Epidermal melanocyte (primary cell): ENCODE measurements around the gene ITM2C.

Source experiments
- DNase-seq: peaks from one replicate; pipeline ENCODE4 v3.0.0; 2011; ENCODE audit warnings: low spot score; ENCODE audit not compliant: insufficient read length

The ITM2C gene

DNA sequence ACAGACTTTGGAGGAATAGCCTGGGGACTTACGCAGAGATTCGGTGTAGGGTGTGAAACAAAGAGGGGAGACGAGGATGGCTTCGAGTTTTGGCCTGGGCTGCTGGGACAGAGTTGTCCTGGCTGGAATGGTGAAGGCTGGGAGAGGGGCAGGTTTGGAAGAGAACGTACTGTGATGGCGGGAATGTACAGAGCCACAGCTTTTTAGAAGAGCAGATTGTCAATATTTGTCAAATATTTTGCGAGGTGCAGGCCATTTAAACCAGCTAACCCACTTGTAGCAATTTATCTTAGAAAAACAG lies 14.4 kb upstream of the ITM2C start:
- no peak for DNase-seq

- DNase-seq: no peak
Observed at GRCh38 chr2:230852113-230852512, 12.6 kb upstream of the ITM2C start.

DNA sequence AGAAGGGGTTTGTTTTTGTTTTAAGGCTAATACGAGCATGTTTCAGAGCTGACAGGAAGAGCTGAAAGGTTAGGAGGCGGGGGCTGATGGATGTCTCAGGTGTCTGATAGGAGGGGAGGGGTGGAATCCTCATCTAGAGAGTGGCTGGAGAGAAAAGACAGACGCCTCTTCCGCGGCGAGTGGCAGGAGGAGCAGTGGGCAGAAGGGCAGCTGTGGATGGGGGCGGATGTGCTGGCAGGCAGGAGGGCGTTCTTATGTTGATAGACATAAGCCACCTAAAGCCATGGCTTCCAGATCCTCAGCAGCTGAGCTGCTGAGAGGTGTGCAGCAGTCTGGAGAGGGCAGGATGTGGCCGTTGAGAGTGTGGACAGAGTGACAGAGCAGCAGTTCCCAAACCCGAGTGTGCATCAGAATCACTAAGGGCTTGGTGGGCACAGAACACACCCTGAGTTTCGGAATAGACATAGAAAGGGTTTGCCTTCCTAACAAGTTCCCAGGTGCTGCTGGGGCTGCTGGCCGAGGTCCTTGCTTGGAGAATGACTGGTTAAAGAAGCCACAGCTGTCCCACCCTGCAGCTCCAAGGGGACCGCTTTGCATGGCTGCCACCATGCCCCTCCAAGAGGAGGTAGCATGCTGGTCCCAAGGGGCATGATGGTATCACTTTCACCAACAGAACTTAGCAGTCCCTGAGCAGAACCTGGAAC lies 3.0 kb upstream of the ITM2C start:
- DNase-seq: no peak

GRCh38 chr2:230862292-230862691 lies 2.5 kb upstream of the ITM2C start:
- no peak for DNase-seq

GRCh38 chr2:230863031-230863430 lies 1.7 kb upstream of the ITM2C start:
- no peak for DNase-seq

GRCh38 chr2:230863442-230864121 lies 1.2 kb upstream of the ITM2C start:
- no peak for DNase-seq

DNA sequence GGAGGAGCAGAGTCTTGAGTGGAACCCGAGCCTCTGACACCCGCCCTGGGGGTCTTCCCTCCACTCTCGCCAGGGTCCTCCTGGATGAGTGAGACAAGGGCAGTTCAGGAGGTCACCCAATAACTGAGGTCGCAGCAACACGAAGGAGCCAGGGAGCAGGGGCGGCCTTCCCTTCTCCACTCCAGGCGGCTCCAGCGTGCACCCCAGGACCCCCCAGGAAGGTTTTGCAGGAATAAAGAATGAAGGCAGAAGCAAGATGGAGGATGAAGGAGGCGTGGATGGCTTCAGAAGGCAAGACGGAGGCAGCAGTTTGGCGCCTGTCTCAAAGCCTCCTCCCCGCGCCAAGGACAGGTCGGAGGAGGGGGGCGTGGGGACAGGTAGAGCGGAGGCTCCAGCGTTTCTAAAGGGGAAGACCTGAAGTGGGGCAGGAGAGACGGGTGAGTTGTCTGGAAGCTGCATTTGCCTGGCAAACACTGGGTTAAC lies 579 bp upstream of the ITM2C start:
- DNase-seq: no peak

DNA sequence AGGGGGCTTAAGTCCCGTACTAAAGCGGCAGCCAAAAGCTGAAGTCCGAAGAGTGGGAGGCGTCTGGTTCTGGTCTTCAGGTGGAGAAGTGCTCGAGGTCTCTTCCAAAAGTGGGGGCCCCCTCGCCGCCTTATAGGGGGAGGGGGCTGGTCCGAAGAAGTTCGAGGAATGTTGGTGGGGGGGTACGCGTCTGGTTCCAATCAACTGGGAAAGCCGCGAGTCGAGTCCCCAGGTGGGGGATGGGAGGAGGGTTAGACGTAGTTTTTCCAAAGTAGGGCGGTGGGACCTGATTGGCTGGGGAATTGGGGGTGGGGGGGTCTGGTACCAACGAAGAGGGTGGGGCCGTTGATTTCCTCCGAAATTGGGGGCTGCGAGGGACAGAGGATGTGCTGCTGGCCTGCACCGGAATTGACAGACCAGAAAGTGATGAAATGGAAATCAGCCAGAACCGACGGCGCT lies 594 bp downstream of the ITM2C start:
- DNase-seq: no peak

- peak; percentile 30 for DNase-seq
Observed at GRCh38 chr2:230865766-230866755, 1.3 kb downstream of the ITM2C start.

- DNase-seq: no peak
Observed at GRCh38 chr2:230866756-230867523, 2.2 kb downstream of the ITM2C start.

DNA sequence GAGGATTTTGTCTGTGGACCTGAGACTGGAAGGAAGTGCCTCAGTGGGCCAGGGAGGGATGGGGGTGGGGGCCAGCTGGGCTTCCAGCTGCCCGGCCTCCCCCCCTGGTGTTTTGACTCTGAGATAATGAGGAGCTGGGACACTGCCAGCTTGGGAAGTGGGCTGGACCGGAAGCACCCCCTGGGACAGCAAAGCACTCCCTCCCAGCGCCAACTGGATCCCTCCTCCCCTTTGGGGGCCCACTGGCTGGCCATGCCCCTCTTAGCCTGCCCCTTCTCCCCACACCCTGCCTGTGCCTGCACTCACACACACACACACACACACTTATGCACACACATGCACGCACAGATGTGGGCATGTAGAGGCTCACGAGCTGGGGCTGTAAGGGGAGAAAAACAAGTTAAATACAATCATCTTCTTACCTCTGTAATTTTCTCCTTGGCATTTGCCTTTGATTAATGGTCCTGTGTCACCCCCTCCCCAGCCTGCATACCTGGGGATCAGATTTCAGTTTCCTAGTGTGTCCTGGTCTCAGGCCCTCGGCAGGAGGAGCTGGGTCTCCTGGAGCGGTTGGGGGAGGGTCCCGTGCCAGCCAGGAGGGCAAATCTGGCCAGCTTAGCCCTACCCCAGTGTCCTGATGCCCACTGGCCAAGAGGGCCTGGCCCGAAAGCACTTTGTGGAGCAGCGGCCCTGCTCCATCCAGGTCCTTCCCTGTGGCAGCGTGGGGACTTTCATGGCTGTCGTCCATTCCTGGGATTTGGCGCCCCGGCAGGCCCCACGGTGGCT lies 3.6 kb downstream of the ITM2C start:
- DNase-seq: no peak

- no peak for DNase-seq
Observed at GRCh38 chr2:230868947-230869913, 4.5 kb downstream of the ITM2C start.

- DNase-seq: no peak
Observed at GRCh38 chr2:230869914-230870543, 5.3 kb downstream of the ITM2C start.

GRCh38 chr2:230870544-230871360 lies 6.0 kb downstream of the ITM2C start:
- DNase-seq: no peak

DNA sequence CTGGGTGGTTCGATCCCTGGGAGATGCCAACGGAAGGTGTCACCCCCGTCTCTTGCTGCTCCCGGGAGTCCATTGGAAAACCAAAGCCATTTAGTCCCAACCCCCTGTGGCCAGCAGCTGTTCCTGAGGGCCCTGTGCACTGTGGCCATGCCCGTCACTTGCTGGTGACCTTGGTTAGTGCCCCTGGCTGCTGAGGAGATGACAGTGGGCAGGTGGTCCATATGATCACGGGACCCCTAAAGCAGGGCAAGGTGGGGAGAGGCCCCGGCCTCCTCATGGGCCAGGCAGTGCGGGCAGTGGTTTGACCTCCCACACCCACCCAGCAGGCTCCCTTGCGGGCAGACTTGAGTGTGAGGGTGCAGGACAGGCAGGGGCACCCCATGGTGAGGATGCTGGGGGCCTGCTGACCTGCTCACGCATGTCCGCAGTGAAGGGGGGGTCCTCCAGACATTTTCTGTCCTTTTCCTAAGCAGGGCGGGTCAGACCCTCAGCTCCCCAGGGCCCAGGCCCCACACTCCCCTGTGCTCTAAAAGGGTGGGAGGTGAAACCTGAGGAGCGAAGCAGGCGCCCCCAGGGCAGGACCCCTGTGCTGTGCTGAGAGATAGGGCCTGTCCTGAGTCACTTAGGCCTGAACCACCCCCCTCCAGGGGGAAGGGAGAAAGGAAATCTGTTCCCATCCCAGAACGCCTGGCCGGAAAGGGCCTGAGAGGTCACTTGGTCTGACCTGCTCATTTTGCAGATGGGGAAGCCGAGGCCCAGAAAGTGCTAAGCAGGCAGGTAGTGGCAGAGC lies 6.8 kb downstream of the ITM2C start:
- DNase-seq: no peak

GRCh38 chr2:230872151-230872967 lies 7.6 kb downstream of the ITM2C start:
- DNase-seq: no peak
